Lung (tissue), 12 donors: ENCODE data around the gene PSMC4. TPM values are rescaled to one million over a fixed set of nuclear protein-coding genes. Genes with fewer than 3 reads are reported as not detected.

Experiments used
- ATAC-seq: fragments of 200-7000 bp; cut with Tn5 transposase; one replicate; pipeline ENCODE4 v1.9.1; 2020; ENCODE audit warnings: moderate number of reproducible peaks; ENCODE audit not compliant: insufficient read depth, low FRiP score
- DNase-seq, 3 donors: peaks; one replicate each; pipeline ENCODE4 v3.0.0-alpha.2; 2013 to 2017
- H3K27ac ChIP-seq, 2 donors: one replicate each; pipeline ENCODE4 v1.5.1; 2013; ENCODE audit warnings: mild to moderate bottlenecking in 2 of 2, moderate library complexity in 2 of 2, control low read depth in 1 of 2, inconsistent platforms in 1 of 2, low read depth in 1 of 2, low read length in 1 of 2
- H3K27me3 ChIP-seq, 3 donors: one replicate each; pipeline ENCODE4 v1.5.1; 2013; ENCODE audit warnings: low read length in 2 of 3; ENCODE audit not compliant: control insufficient read depth in 3 of 3, insufficient read depth in 3 of 3
- H3K36me3 ChIP-seq, 4 donors: one replicate each; pipeline ENCODE4 v1.5.1; 2013; ENCODE audit warnings: low read length in 4 of 4, mild to moderate bottlenecking in 1 of 4, moderate library complexity in 1 of 4; ENCODE audit not compliant: control insufficient read depth in 4 of 4, insufficient read depth in 4 of 4
- H3K4me1 ChIP-seq, 5 donors: one replicate each; pipeline ENCODE4 v1.5.1; 2013; ENCODE audit warnings: low read length in 5 of 5, mild to moderate bottlenecking in 2 of 5, moderate library complexity in 1 of 5; ENCODE audit not compliant: control insufficient read depth in 5 of 5, insufficient read depth in 5 of 5
- H3K4me3 ChIP-seq: one replicate; pipeline ENCODE4 v1.5.1; 2013; ENCODE audit warnings: mild to moderate bottlenecking, control low read depth, moderate library complexity
- H3K9ac ChIP-seq, 2 donors: one replicate each; pipeline ENCODE4 v1.5.1; 2013; ENCODE audit warnings: low read length in 2 of 2, control low read depth in 1 of 2; ENCODE audit not compliant: insufficient read depth in 1 of 2
- H3K9me3 ChIP-seq, 4 donors: one replicate each; pipeline ENCODE4 v1.5.1; 2013; ENCODE audit warnings: low read length in 3 of 4, mild to moderate bottlenecking in 1 of 4, moderate library complexity in 1 of 4; ENCODE audit not compliant: control insufficient read depth in 4 of 4, insufficient read depth in 3 of 4
- WGBS, 2 donors: extraction: QIAGEN DNeasy Blood & Tissue Kit; methylation state at CpG; one replicate each; pipeline ENCODE4 v1.1.7; 2013; 5-methylcytosine and 5-hydroxymethylcytosine counted together
- polyA plus RNA-seq, 2 donors: library from polyadenylated mRNA; stranded (reverse); fragments of 200-250 nt; gene quantifications; one replicate each; pipeline ENCODE4 v1.2.1, GENCODE V29; 2013
- total RNA-seq, 2 donors: library from RNA; depleted of rRNA in 1 of 2; stranded (reverse); fragments of >200 nt in 1 of 2; gene quantifications; one replicate each; pipeline ENCODE4 v1.2.1, GENCODE V29; 2014 to 2021
- TF ChIP-seq, protein P1 (sequence below): IDR thresholded peaks from 2 replicates; pipeline ENCODE4 v1.5.1; 2012; ENCODE audit warnings: mild to moderate bottlenecking; ENCODE audit errors: control extremely low read depth, extremely low read depth
- donor health status: control.
- donor health status: control.
- donor health status: Bipolar disorder and iron deficiency.
- donor health status: healthy.
- donor health status: DM: yes; HTN: yes; CAD: no.

Gene PSMC4
- total and polyA plus RNA-seq, 4 donors, result 45.2 to 95.4 (median 87.2) TPM

DNA sequence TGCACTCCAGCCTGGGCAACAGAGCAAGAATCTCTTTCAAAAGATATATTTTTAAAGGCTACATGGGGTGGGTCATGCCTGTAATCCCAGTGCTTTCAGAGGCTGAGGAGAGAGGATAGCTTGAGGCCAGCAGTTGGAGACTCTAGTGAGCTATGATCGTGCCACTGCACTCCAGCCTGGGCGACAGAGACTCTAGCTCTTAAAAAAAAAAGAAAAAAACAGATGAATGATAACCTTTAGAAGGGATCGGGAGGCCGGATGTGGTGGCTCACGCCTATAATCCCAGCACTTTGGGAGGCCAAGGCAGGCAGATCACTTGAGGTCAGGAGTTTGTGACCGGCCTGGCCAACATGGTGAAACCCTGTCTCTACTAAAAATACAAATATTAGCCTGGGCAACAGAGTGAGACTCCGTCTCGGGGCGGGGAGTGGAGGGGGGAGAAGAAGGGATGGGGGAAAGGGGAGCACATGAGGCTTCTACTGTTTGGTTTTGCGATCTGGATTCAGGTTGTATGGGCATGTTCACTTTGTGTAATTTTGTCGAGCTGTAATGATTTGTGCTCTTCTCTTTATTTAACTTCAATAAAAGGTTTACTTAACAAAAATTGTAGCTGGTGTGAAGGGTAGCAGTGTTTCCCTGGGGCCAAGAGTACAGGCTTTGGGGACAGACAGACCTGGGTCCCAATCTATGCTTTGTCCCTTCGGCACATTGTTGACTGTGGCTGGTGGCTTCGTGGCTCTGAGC is 1.1 kb upstream of the PSMC4 start:
- H3K9ac ChIP-seq, result peak overlapping the region; percentile 70 to 94
- H3K4me3 ChIP-seq, result peak overlapping the region; percentile 67
- peak overlapping the region; percentile 83 to 93 for H3K27ac ChIP-seq
- no peaks in the 10 kb centered on the region for H3K27me3 ChIP-seq
- TF ChIP-seq, protein P1, sequence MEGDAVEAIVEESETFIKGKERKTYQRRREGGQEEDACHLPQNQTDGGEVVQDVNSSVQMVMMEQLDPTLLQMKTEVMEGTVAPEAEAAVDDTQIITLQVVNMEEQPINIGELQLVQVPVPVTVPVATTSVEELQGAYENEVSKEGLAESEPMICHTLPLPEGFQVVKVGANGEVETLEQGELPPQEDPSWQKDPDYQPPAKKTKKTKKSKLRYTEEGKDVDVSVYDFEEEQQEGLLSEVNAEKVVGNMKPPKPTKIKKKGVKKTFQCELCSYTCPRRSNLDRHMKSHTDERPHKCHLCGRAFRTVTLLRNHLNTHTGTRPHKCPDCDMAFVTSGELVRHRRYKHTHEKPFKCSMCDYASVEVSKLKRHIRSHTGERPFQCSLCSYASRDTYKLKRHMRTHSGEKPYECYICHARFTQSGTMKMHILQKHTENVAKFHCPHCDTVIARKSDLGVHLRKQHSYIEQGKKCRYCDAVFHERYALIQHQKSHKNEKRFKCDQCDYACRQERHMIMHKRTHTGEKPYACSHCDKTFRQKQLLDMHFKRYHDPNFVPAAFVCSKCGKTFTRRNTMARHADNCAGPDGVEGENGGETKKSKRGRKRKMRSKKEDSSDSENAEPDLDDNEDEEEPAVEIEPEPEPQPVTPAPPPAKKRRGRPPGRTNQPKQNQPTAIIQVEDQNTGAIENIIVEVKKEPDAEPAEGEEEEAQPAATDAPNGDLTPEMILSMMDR, result no peak
- 66 to 74% methylated on average over 13 of the region's 13 CpGs for WGBS, 2 donors
- H3K4me1 ChIP-seq, result peaks cover 0 to 9% (median 4%) of the 10 kb centered on the region in 5 donors
- ATAC-seq (no peak), DNase-seq (no peak)
- no peaks in the 10 kb centered on the region for H3K9me3 ChIP-seq
- H3K36me3 ChIP-seq, result peaks cover 6 to 24% (median 16%) of the 10 kb centered on the region in 4 donors

DNA sequence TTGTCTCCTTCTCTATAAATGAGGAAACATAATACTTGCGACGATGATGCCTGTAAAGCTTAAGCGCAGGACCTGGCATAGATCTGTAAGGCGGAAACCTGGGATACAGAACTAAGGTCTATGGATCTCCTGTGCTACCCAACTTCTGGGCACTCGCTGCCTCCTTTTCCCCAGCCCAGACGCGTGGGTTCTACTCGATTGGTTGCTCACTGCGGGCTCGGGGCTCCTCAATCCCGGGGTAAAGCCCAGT is 615 bp upstream of the PSMC4 start:
- TF ChIP-seq, protein P1, result no peak
- peaks cover 7 to 25% (median 16%) of the 10 kb centered on the region in 4 donors for H3K36me3 ChIP-seq
- no peak for DNase-seq
- H3K9ac ChIP-seq, result peak overlapping the region; percentile 70 to 94
- H3K27ac ChIP-seq, result peak overlapping the region; percentile 83 to 93
- no peaks in the 10 kb centered on the region for H3K27me3 ChIP-seq
- peak overlapping the region; percentile 67 for H3K4me3 ChIP-seq
- no peaks in the 10 kb centered on the region for H3K9me3 ChIP-seq
- no peak for ATAC-seq
- peaks cover 0 to 9% (median 4%) of the 10 kb centered on the region in 5 donors for H3K4me1 ChIP-seq
- WGBS, 2 donors, result 3 to 4% methylated on average over 11 of the region's 11 CpGs

DNA sequence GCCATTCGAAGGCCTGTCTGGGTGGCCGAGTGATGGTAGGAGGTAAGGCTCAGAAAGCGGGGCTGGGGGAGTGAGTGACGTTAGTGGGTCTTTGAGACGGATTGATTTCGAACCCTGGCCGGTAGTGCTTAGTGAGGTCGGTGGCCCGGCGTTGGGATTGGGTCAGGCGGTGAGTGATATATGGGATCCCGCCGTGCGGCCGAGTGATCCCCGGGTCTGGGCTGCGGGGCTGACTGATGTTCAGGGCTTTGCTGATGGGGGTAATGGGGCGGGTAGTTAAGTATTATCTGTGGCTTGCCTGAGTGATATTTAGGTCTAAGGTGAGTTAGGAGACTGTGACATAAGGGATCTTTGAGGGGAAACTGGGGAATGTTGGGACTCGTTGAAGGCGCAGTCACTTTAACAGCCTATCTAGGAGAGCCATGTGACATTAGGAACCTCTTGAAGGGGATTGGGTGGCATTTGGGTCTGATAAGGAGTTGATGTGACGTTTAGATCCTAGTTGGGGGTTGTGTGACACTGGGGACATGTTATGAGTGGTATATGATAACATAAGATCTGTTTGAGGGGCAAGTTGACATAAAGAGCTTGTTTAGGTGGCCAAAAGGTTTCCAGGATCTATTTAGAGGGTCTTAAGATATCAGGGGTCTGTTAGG is 543 bp downstream of the PSMC4 start:
- no peaks in the 10 kb centered on the region for H3K9me3 ChIP-seq
- H3K9ac ChIP-seq, result peak overlapping the region; percentile 81 to 95
- no peaks in the 10 kb centered on the region for H3K27me3 ChIP-seq
- peaks cover 11 to 28% (median 16%) of the 10 kb centered on the region in 4 donors for H3K36me3 ChIP-seq
- TF ChIP-seq, protein P1, result no peak
- ATAC-seq (no peak), DNase-seq (no peak)
- H3K4me1 ChIP-seq, result peaks cover 0 to 9% (median 4%) of the 10 kb centered on the region in 5 donors
- 3 to 5% methylated on average over 21 of the region's 21 CpGs for WGBS, 2 donors
- H3K27ac ChIP-seq, result peak overlapping the region; percentile 75 to 78
- H3K4me3 ChIP-seq, result peak overlapping the region; percentile 85
